Panc1 (cell line): Measurements from ENCODE around the gene MACROD2.

Experiments used
- POLR2AphosphoS5 ChIP-seq: IDR thresholded peaks from 2 replicates; pipeline ENCODE4 v1.6.1; 2012; ENCODE audit warnings: mild to moderate bottlenecking, low read depth, low read length, moderate library complexity
- SIN3A ChIP-seq: IDR thresholded peaks from 2 replicates; pipeline ENCODE4 v1.6.1; 2012; ENCODE audit warnings: low read depth, mild to moderate bottlenecking, low read length, moderate library complexity, borderline replicate concordance; ENCODE audit not compliant: insufficient read depth
- TCF7L2 ChIP-seq: IDR thresholded peaks from 2 replicates; pipeline ENCODE4 v1.6.1; 2011; ENCODE audit warnings: mild to moderate bottlenecking, low read depth, low read length, inconsistent platforms
- TF ChIP-seq, protein P1 (sequence below): fragments of 450-650 bp; IDR thresholded peaks from 2 replicates; pipeline ENCODE4 v1.5.1; 2017; ENCODE audit warnings: mild to moderate bottlenecking
- TF ChIP-seq, protein P2 (sequence below), 2 experiments: IDR thresholded peaks; 2 replicates each; pipeline ENCODE4 v1.6.1; 2011 to 2012; ENCODE audit warnings: low read depth in 2 of 2, control low read depth in 1 of 2, low read length in 1 of 2, mild to moderate bottlenecking in 1 of 2, moderate library complexity in 1 of 2; ENCODE audit not compliant: insufficient read depth in 1 of 2

DNA sequence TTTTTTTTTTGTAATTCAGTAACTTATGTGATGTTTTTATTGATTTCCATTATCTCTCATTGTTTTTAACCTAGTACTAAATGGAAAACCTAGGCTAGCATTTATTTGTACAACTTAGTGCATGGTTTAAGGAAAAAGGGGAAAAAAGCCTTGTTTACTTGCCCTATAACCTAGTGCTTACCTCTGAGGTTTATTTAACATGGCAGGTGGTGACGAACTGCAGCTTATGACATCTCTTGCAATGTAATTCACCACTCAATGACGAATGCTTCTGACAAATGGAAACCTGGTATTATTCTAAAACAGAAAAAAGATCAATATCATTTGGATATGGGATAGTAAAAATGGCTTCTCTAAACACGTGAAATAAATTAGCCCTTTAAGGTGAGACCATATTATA lies 960.7 kb downstream of the MACROD2 start:
- TF ChIP-seq, protein P1, sequence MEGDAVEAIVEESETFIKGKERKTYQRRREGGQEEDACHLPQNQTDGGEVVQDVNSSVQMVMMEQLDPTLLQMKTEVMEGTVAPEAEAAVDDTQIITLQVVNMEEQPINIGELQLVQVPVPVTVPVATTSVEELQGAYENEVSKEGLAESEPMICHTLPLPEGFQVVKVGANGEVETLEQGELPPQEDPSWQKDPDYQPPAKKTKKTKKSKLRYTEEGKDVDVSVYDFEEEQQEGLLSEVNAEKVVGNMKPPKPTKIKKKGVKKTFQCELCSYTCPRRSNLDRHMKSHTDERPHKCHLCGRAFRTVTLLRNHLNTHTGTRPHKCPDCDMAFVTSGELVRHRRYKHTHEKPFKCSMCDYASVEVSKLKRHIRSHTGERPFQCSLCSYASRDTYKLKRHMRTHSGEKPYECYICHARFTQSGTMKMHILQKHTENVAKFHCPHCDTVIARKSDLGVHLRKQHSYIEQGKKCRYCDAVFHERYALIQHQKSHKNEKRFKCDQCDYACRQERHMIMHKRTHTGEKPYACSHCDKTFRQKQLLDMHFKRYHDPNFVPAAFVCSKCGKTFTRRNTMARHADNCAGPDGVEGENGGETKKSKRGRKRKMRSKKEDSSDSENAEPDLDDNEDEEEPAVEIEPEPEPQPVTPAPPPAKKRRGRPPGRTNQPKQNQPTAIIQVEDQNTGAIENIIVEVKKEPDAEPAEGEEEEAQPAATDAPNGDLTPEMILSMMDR, result no peak
- TF ChIP-seq, protein P2, sequence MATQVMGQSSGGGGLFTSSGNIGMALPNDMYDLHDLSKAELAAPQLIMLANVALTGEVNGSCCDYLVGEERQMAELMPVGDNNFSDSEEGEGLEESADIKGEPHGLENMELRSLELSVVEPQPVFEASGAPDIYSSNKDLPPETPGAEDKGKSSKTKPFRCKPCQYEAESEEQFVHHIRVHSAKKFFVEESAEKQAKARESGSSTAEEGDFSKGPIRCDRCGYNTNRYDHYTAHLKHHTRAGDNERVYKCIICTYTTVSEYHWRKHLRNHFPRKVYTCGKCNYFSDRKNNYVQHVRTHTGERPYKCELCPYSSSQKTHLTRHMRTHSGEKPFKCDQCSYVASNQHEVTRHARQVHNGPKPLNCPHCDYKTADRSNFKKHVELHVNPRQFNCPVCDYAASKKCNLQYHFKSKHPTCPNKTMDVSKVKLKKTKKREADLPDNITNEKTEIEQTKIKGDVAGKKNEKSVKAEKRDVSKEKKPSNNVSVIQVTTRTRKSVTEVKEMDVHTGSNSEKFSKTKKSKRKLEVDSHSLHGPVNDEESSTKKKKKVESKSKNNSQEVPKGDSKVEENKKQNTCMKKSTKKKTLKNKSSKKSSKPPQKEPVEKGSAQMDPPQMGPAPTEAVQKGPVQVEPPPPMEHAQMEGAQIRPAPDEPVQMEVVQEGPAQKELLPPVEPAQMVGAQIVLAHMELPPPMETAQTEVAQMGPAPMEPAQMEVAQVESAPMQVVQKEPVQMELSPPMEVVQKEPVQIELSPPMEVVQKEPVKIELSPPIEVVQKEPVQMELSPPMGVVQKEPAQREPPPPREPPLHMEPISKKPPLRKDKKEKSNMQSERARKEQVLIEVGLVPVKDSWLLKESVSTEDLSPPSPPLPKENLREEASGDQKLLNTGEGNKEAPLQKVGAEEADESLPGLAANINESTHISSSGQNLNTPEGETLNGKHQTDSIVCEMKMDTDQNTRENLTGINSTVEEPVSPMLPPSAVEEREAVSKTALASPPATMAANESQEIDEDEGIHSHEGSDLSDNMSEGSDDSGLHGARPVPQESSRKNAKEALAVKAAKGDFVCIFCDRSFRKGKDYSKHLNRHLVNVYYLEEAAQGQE (IDR thresholded peaks at IDR 0.05; ENCODE audit: insufficient read depth in 1 of 2, low read depth in 2 of 2, low read length in 1 of 2), result no peak
- TF ChIP-seq SIN3A, result no peak
- no peak for TF ChIP-seq TCF7L2
- TF ChIP-seq POLR2AphosphoS5, result no peak
